H9 (cell line): ENCODE results near the gene NEURL2. TPM values are rescaled to one million over a fixed set of nuclear protein-coding genes. Genes with fewer than 3 reads are reported as not detected.

Experiments used
- DNase-seq: peaks from one replicate; pipeline ENCODE4 v3.0.0-alpha.2; 2017
- H2AFZ ChIP-seq: one replicate; pipeline ENCODE4 v1.6.1; 2013; ENCODE audit warnings: mild to moderate bottlenecking, low read length, control low read depth, moderate library complexity
- H2AK5ac ChIP-seq: 2 replicates; pipeline ENCODE4 v1.6.1; 2013; ENCODE audit warnings: low read length, control low read depth, mixed read lengths; ENCODE audit not compliant: insufficient read length
- H2BK120ac ChIP-seq: one replicate; pipeline ENCODE4 v1.6.1; 2013; ENCODE audit warnings: low read depth, mild to moderate bottlenecking, low read length, control low read depth, inconsistent platforms; ENCODE audit not compliant: poor library complexity, severe bottlenecking
- H2BK12ac ChIP-seq: 2 replicates; pipeline ENCODE4 v1.6.1; 2013; ENCODE audit warnings: low read length, control low read depth, mixed read lengths, low read depth; ENCODE audit not compliant: insufficient read length
- H2BK15ac ChIP-seq: 2 replicates; pipeline ENCODE4 v1.6.1; 2013; ENCODE audit warnings: low read depth, low read length, control low read depth
- H2BK20ac ChIP-seq: one replicate; pipeline ENCODE4 v1.6.1; 2013; ENCODE audit warnings: low read depth, mild to moderate bottlenecking, low read length, control low read depth, inconsistent platforms; ENCODE audit not compliant: poor library complexity, severe bottlenecking
- H2BK5ac ChIP-seq: 2 replicates; pipeline ENCODE4 v1.6.1; 2013; ENCODE audit warnings: low read length, control low read depth, mixed read lengths; ENCODE audit not compliant: insufficient read length
- H3K14ac ChIP-seq: 2 replicates; pipeline ENCODE4 v1.6.1; 2013; ENCODE audit warnings: low read length, control low read depth; ENCODE audit not compliant: insufficient read depth
- H3K18ac ChIP-seq: 2 replicates; pipeline ENCODE4 v1.6.1; 2013; ENCODE audit warnings: low read depth, mild to moderate bottlenecking, mixed read lengths, low read length, control low read depth; ENCODE audit not compliant: insufficient read length
- H3K23ac ChIP-seq: 2 replicates; pipeline ENCODE4 v1.6.1; 2013; ENCODE audit warnings: low read length, control low read depth, mixed read lengths, low read depth; ENCODE audit not compliant: insufficient read length
- H3K23me2 ChIP-seq: 2 replicates; pipeline ENCODE4 v1.6.1; 2013; ENCODE audit warnings: low read depth, mild to moderate bottlenecking, mixed read lengths, low read length, control low read depth; ENCODE audit not compliant: insufficient read length, poor library complexity, severe bottlenecking
- H3K27ac ChIP-seq: 2 replicates; pipeline ENCODE4 v1.5.1; 2013; ENCODE audit warnings: low read length, control low read depth, mixed read lengths, low read depth; ENCODE audit not compliant: insufficient read length
- H3K27me3 ChIP-seq: 2 replicates; pipeline ENCODE4 v1.6.1; 2013; ENCODE audit warnings: low read length, control low read depth, inconsistent platforms; ENCODE audit not compliant: insufficient read depth
- H3K4ac ChIP-seq: 2 replicates; pipeline ENCODE4 v1.6.1; 2013; ENCODE audit warnings: low read depth, mild to moderate bottlenecking, control low read depth, inconsistent platforms, low read length, moderate library complexity
- H3K4me1 ChIP-seq: 2 replicates; pipeline ENCODE4 v1.6.1; 2013; ENCODE audit warnings: low read length, control low read depth, inconsistent platforms; ENCODE audit not compliant: insufficient read depth
- H3K4me2 ChIP-seq: 2 replicates; pipeline ENCODE4 v1.6.1; 2013; ENCODE audit warnings: low read length, control low read depth, mixed read lengths; ENCODE audit not compliant: insufficient read length, insufficient read depth
- H3K56ac ChIP-seq: 2 replicates; pipeline ENCODE4 v1.6.1; 2013; ENCODE audit warnings: low read depth, mild to moderate bottlenecking, mixed read lengths, low read length, control low read depth; ENCODE audit not compliant: insufficient read length
- H3K79me1 ChIP-seq: 2 replicates; pipeline ENCODE4 v1.6.1; 2013; ENCODE audit warnings: low read depth, mild to moderate bottlenecking, moderate library complexity, low read length, control low read depth, inconsistent platforms; ENCODE audit not compliant: insufficient read depth, poor library complexity, severe bottlenecking
- H3K79me2 ChIP-seq: 2 replicates; pipeline ENCODE4 v1.6.1; 2013; ENCODE audit warnings: low read length, control low read depth, inconsistent platforms; ENCODE audit not compliant: insufficient read depth
- H3K9ac ChIP-seq: 2 replicates; pipeline ENCODE4 v1.6.1; 2013; ENCODE audit warnings: low read length, control low read depth, mixed read lengths; ENCODE audit not compliant: insufficient read length; ENCODE audit errors: extremely low read depth
- H3K9me3 ChIP-seq: one replicate; pipeline ENCODE4 v1.6.1; 2013; ENCODE audit warnings: low read depth, low read length, inconsistent platforms; ENCODE audit not compliant: control insufficient read depth
- H3T11ph ChIP-seq: one replicate; pipeline ENCODE4 v1.6.1; 2013; ENCODE audit warnings: mild to moderate bottlenecking, low read length, control low read depth, inconsistent platforms
- H4K20me1 ChIP-seq: one replicate; pipeline ENCODE4 v1.6.1; 2013; ENCODE audit not compliant: control insufficient read depth, insufficient read length, insufficient read depth
- H4K5ac ChIP-seq: 2 replicates; pipeline ENCODE4 v1.6.1; 2013; ENCODE audit warnings: low read depth, mild to moderate bottlenecking, mixed read lengths, low read length, control low read depth; ENCODE audit not compliant: insufficient read length
- H4K8ac ChIP-seq: replicated peaks from 2 replicates; pipeline ENCODE4 v1.6.1; 2013; ENCODE audit warnings: low read length, control low read depth, mixed read lengths, low read depth; ENCODE audit not compliant: insufficient read length
- H4K91ac ChIP-seq: 2 replicates; pipeline ENCODE4 v1.6.1; 2013; ENCODE audit warnings: low read depth, mild to moderate bottlenecking, moderate library complexity, mixed read lengths, low read length, control low read depth; ENCODE audit not compliant: insufficient read length
- H3K27ac Mint-ChIP-seq, 3 experiments: 2 replicates in 2 of 3; 3 replicates in 1 of 3; pipeline ENCODE4 v1.8.0; 2020 to 2021; ENCODE audit warnings: mixed read lengths in 3 of 3, mild to moderate bottlenecking in 1 of 3, moderate library complexity in 1 of 3
- H3K27me3 Mint-ChIP-seq: 2 replicates; pipeline ENCODE4 v1.8.0; 2021; ENCODE audit warnings: low read depth, mild to moderate bottlenecking, moderate library complexity, mixed read lengths
- H3K36me3 Mint-ChIP-seq, 3 experiments: 2 replicates in 2 of 3; 3 replicates in 1 of 3; pipeline ENCODE4 v1.8.0; 2020 to 2021; ENCODE audit warnings: low read depth in 3 of 3, mixed read lengths in 3 of 3; ENCODE audit not compliant: insufficient read depth in 1 of 3
- H3K4me1 Mint-ChIP-seq, 2 experiments: 2 replicates each; pipeline ENCODE4 v1.8.0; 2020; ENCODE audit warnings: mixed read lengths in 2 of 2
- H3K4me3 Mint-ChIP-seq, 2 experiments: 2 replicates in 1 of 2; 3 replicates in 1 of 2; pipeline ENCODE4 v1.8.0; 2020 to 2021; ENCODE audit warnings: mild to moderate bottlenecking in 2 of 2, mixed read lengths in 2 of 2, moderate library complexity in 1 of 2
- H3K9me3 Mint-ChIP-seq, 2 experiments: 2 replicates in 1 of 2; 3 replicates in 1 of 2; pipeline ENCODE4 v1.8.0; 2020; ENCODE audit warnings: mild to moderate bottlenecking in 2 of 2, mixed read lengths in 2 of 2, moderate library complexity in 1 of 2
- CTCF ChIP-seq: fragments of 200-600 bp; sonication (generic); conservative IDR thresholded peaks from 3 replicates; pipeline ENCODE4 v1.8.0; 2021; ENCODE audit warnings: antibody characterized with exemption, mild to moderate bottlenecking
- WGBS: extraction: QIAGEN DNeasy Blood & Tissue Kit; methylation state at CpG from one replicate; pipeline ENCODE4 v1.1.7; 2013; ENCODE audit warnings: missing lambda C conversion rate, low lambda C conversion rate, mixed read lengths; ENCODE audit not compliant: insufficient read length; ENCODE audit errors: extremely low coverage; 5-methylcytosine and 5-hydroxymethylcytosine counted together
- total RNA-seq: library from RNA; stranded (reverse); gene quantifications from 2 replicates; pipeline ENCODE4 v1.2.1, GENCODE V29; 2021

NEURL2 gene
- total RNA-seq, 1 experiment from 2014 or later: 5.4 TPM

GRCh38 chr20:45940469-45940868 lies 49.5 kb upstream of the NEURL2 start:
- no peak for TF ChIP-seq CTCF
- no peak overlapping the region for H3K23ac ChIP-seq

More at GRCh38 chr20:45940469-45940868, 49.5 kb upstream of the NEURL2 start:
- Histone ChIP-seq H3K27ac (no peak overlapping the region), H3K4ac (no peak overlapping the region), H2BK15ac (no peak overlapping the region), H3K27me3 (no peaks in the 10 kb centered on the region), H2AK5ac (no peak overlapping the region), H3K4me2 (no peak overlapping the region), H2BK12ac (no peak overlapping the region), H3K79me1 (no peaks in the 10 kb centered on the region), H4K8ac (no peak overlapping the region), H3K9me3 (no peaks in the 10 kb centered on the region), H4K91ac (no peak overlapping the region), H4K5ac (no peak overlapping the region), H2BK5ac (no peak overlapping the region), H3T11ph (no peak overlapping the region), H2BK120ac (no peak overlapping the region), H2AFZ (no peak overlapping the region), H3K18ac (no peak overlapping the region), H2BK20ac (no peak overlapping the region), H4K20me1 (no peaks in the 10 kb centered on the region), H3K23me2 (peaks cover 3% of the 10 kb centered on the region), H3K14ac (no peak overlapping the region), H3K4me1 (peaks cover 11% of the 10 kb centered on the region), H3K56ac (no peak overlapping the region), H3K79me2 (peaks cover 4% of the 10 kb centered on the region; the same call in 1 of the 2 replicates), H3K9ac (no peak overlapping the region)
- Mint-ChIP-seq H3K36me3 (peaks cover 26 to 68% (median 55%) of the 10 kb centered on the region in 3 experiments), H3K27ac (no peak overlapping the region), H3K9me3 (no peaks in the 10 kb centered on the region), H3K4me3 (no peak overlapping the region), H3K4me1 (peaks cover 22 to 28% of the 10 kb centered on the region in 2 experiments), H3K27me3 (no peaks in the 10 kb centered on the region; the same call in 1 of the 2 replicates)
- no peak for DNase-seq
- no CpG with 5 or more reads among the region's 13 CpGs for WGBS
